ENCODE results near the gene SMCO3. TPM values are rescaled to one million over a fixed set of nuclear protein-coding genes. Genes with fewer than 3 reads are reported as not detected.
A peak's percentile ranks its signal among the peaks of the same experiment; 100 is the strongest.

The SMCO3 gene
- total RNA-seq, 1 experiment from 2014 or later = not detected

GRCh38 chr12:14773685-14774073 is 40.3 kb downstream of the SMCO3 start:
- RAD21 ChIA-PET (ENCODE audit: low non-redundant PET in 1 of 2, low total read pairs in 2 of 2, uncharacterized antibody in 2 of 2, unreplicated experiment in 2 of 2) = no interaction called here
- intact Hi-C loops (cut with micrococcal nuclease) = loop anchor here (5.0 kb wide), 1 partner anchor 141 kb away; no protein-coding TSS in a partner anchor
- H3K9me2 ChIP-seq (ENCODE audit: insufficient read depth) = no peaks in the 10 kb centered on the region
- no peaks in the 10 kb centered on the region for H4K20me1 ChIP-seq (ENCODE audit: insufficient read depth)
- peak overlapping the region; percentile 76; the same call in 1 of the 2 replicates for H3K27ac ChIP-seq (ENCODE audit: low read depth, low read length)
- POLR2A ChIA-PET = interaction anchor here (2.9 kb wide), 1 partner anchor 29 kb away, joined by 13 read pairs; the partner anchor contains the start of genes C12orf60 and WBP11
- no peak for ATAC-seq
- peak overlapping the region; percentile 64 to 65 for H3K4me3 ChIP-seq (replicated peaks in 1 of 2; ENCODE audit: low read depth in 1 of 2, low read length in 2 of 2)
- BruUV-seq (replicated peaks) = no TSS peak
- TF ChIP-seq EZH2phosphoT487 (IDR thresholded peaks at IDR 0.05; ENCODE audit: borderline replicate concordance) = no peak
- TF ChIP-seq JUND (IDR thresholded peaks at IDR 0.05) = no peak
- TF ChIP-seq RAD21 (IDR thresholded peaks at IDR 0.05; ENCODE audit: low read depth) = no peak
- TF ChIP-seq POLR2AphosphoS5 (IDR thresholded peaks at IDR 0.05; ENCODE audit: low read depth, low read length) = no peak
- TF ChIP-seq REST (IDR thresholded peaks at IDR 0.05; ENCODE audit: low read depth) = no peak
- no peak for TF ChIP-seq CBX3 (IDR thresholded peaks at IDR 0.05; ENCODE audit: low read depth)
- no peak for TF ChIP-seq SRF (IDR thresholded peaks at IDR 0.05; ENCODE audit: low read depth)
- TF ChIP-seq EGR1 (IDR thresholded peaks at IDR 0.05; ENCODE audit: low read depth) = no peak
- H3K27me3 ChIP-seq (ENCODE audit: insufficient read depth, low read length) = no peaks in the 10 kb centered on the region
- no peak overlapping the region for H2AFZ ChIP-seq (ENCODE audit: low read depth, low read length, poor library complexity, severe bottlenecking)
- peak overlapping the region; percentile 73; the same call in 1 of the 2 replicates for H3K9ac ChIP-seq (ENCODE audit: low read length)
- H3K4me1 ChIP-seq (ENCODE audit: control insufficient read depth in 1 of 2, insufficient read depth in 2 of 2, low read length in 2 of 2) = peaks cover 21 to 45% of the 10 kb centered on the region in 2 experiments
- DNase-seq (ENCODE audit: low read depth, low spot score) = no peak
- H3K36me3 ChIP-seq (ENCODE audit: control insufficient read depth in 1 of 2, insufficient read depth in 2 of 2, low read length in 2 of 2) = no peaks in the 10 kb centered on the region
- CTCF ChIA-PET = no interaction called here
- peak overlapping the region; percentile 80 for H3K4me2 ChIP-seq (ENCODE audit: low read length)
- no peaks in the 10 kb centered on the region for H3K79me2 ChIP-seq (ENCODE audit: insufficient read depth, low read length)
- H3K9me3 ChIP-seq (ENCODE audit: control insufficient read depth in 1 of 2, insufficient read depth in 1 of 2, low read depth in 1 of 2, low read length in 2 of 2) = no peaks in the 10 kb centered on the region
